Mucosa of descending colon (tissue), 3 donors: Measurements from ENCODE around the gene LMNTD2. TPM values are rescaled to one million over a fixed set of nuclear protein-coding genes. Genes with fewer than 3 reads are reported as not detected.
A peak's percentile ranks its signal among the peaks of the same experiment; 100 is the strongest.

ENCODE experiments used
- ATAC-seq: fragments of 200-7000 bp; cut with Tn5 transposase; one replicate; pipeline ENCODE4 v1.9.1; 2020; ENCODE audit warnings: mild to moderate bottlenecking, moderate library complexity
- DNase-seq, 3 donors: peaks; one replicate each; pipeline ENCODE4 v3.0.0-alpha.2; 2020
- H3K36me3 ChIP-seq: fragments of 200-600 bp; one replicate; pipeline ENCODE4 v1.8.0; 2021; ENCODE audit warnings: low read depth, mild to moderate bottlenecking
- H3K4me1 ChIP-seq: fragments of 200-600 bp; one replicate; pipeline ENCODE4 v1.8.0; 2021; ENCODE audit warnings: low read depth, mild to moderate bottlenecking
- H3K4me3 ChIP-seq: fragments of 200-600 bp; one replicate; pipeline ENCODE4 v1.8.0; 2021; ENCODE audit warnings: mild to moderate bottlenecking
- H3K9me3 ChIP-seq: fragments of 200-600 bp; one replicate; pipeline ENCODE4 v1.8.0; 2021; ENCODE audit warnings: mild to moderate bottlenecking
- CTCF ChIP-seq: fragments of 200-600 bp; IDR thresholded peaks from one replicate; pipeline ENCODE4 v1.8.0; 2022; ENCODE audit warnings: antibody characterized with exemption, mild to moderate bottlenecking
- intact Hi-C, 2 donors: fragments of 100-400 bp; cut with DNase I in 1 of 2; cut with micrococcal nuclease in 1 of 2; formaldehyde crosslinking; loops; one replicate each; pipeline versions ENCODE4 v1.11.0 to v1.11.1; 2022; cut with DNase I, micrococcal nuclease
- total RNA-seq, 3 donors: library from RNA; stranded (reverse); fragmentation: NEBNext Ultra II Directional in 2 of 3; extraction: Animal tissue kit (Norgen Biotek cat#: 25700) in 2 of 3; gene quantifications; one replicate each; pipeline versions ENCODE4 v1.2.1 to v1.2.4, GENCODE V29; 2021 to 2023
- donor health status: DM: no; HTN: no; CAD: no; lungs with moderate emphysema.
- donor health status: DM: no; HTN: no; CAD: no.
- donor health status: DM: no; HTN: yes; CAD: no.

Gene LMNTD2
- total RNA-seq, 3 donors from 2014 or later, result 5.4 to 19.1 (median 10.7) TPM

- Histone ChIP-seq H3K4me1 (peaks cover 6% of the 10 kb centered on the region), H3K36me3 (peaks cover 4% of the 10 kb centered on the region), H3K9me3 (no peaks in the 10 kb centered on the region), H3K4me3 (no peak overlapping the region)
- intact Hi-C loops, result no loop called here
- DNase-seq (no peak), ATAC-seq (no peak)
- TF ChIP-seq CTCF, result no peak
Measured at GRCh38 chr11:584287-584686, 23.7 kb upstream of the LMNTD2 start.

DNA sequence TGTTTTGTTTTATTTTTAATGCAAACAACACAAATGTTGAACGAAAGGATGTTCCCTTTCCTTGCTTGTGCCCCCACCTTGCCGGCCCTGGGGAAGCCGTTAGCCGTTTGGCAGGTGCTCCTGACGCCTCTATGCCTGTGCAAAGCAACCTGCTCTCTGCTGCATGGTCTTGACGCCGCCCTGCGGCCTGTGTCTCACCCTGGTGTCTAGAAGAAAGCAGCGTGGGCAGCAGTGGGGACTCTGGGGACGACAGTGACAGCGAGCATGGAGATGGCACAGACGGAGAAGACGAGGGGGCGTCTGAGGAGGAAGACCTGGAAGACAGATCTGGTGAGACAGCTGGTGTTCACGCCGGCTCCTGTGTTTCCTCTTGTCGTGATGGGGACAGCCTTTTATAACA, 21.2 kb upstream of the LMNTD2 start:
- ATAC-seq (no peak), DNase-seq (no peak)
- Histone ChIP-seq H3K9me3 (no peaks in the 10 kb centered on the region), H3K4me3 (no peak overlapping the region), H3K36me3 (peaks cover 4% of the 10 kb centered on the region), H3K4me1 (peaks cover 22% of the 10 kb centered on the region)
- intact Hi-C loops, result no loop called here
- no peak for TF ChIP-seq CTCF

DNA sequence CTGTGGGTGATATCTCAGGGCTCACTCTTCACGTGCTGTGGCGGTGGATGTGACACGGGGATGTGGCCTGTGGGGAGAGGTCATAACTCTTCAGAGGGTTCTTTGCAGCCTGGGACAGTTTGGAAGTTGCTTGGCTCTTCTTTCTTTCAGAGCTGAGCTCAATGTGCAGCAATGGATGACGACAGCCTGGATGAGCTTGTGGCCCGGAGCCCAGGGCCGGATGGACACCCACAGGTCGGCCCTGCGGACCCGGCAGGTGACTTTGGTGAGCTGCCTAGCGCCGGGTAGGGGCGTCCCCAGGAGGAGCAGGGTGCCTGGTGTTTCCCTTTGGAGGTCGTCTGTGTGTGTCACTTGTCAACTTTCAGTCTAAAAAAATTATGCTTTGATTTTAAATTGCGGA, 20.8 kb upstream of the LMNTD2 start:
- no peak overlapping the region for H3K4me3 ChIP-seq
- H3K4me1 ChIP-seq, result peaks cover 22% of the 10 kb centered on the region
- no peaks in the 10 kb centered on the region for H3K9me3 ChIP-seq
- DNase-seq, result no peak
- peaks cover 4% of the 10 kb centered on the region for H3K36me3 ChIP-seq
- no peak for TF ChIP-seq CTCF
- ATAC-seq, result no peak
- intact Hi-C loops, result no loop called here

- DNase-seq (no peak), ATAC-seq (no peak)
- Histone ChIP-seq H3K4me1 (peaks cover 29% of the 10 kb centered on the region), H3K4me3 (no peak overlapping the region), H3K9me3 (no peaks in the 10 kb centered on the region), H3K36me3 (peaks cover 4% of the 10 kb centered on the region)
- TF ChIP-seq CTCF, result no peak
- intact Hi-C loops, result no loop called here
Measured at GRCh38 chr11:579830-580601, 19.5 kb upstream of the LMNTD2 start.

DNA sequence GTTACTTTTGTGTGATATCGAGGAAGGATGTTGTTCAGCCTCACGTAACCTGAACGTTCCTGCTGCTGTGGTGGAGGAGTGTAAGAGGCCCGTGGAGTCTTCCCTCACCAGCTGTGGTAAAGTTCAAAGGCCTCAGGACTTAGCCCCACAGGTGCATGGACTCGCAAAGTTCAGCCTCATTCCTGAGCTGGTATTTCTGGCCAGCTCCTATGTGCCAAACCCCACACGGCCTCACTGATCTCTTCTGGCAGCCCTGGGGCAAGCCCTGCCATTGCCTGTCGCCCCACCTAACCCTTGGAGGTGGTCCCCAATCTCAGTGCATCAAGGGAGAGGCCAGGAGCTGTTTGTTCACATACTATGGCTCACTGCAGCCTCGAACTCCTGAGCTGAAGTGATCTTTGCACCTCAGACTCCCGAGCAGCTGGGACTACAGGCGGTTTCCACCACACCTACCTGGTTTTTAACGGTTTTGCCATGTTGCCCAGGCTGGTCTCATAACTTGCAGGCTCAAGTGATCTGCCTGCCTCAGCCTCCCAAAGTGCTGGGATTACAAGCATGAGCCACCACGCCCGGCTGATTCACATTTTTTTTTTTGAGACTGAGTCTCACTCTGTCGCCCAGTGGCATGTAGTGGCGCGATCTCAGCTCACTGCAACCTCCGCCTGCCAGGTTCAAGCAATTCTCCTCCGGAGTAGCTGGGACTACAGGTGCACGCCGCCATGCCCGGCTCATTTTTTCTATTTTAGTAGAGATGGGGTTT, 17.9 kb upstream of the LMNTD2 start:
- H3K36me3 ChIP-seq, result no peaks in the 10 kb centered on the region
- DNase-seq (peak in 1 of 3 donors; percentile 24), ATAC-seq (no peak)
- no peaks in the 10 kb centered on the region for H3K9me3 ChIP-seq
- H3K4me1 ChIP-seq, result peaks cover 34% of the 10 kb centered on the region
- H3K4me3 ChIP-seq, result no peak overlapping the region
- TF ChIP-seq CTCF, result no peak
- intact Hi-C loops, result no loop called here
